Gastrocnemius medialis (tissue), 4 donors: ENCODE data around the gene PRKCQ.

Experiments
- POLR2A ChIP-seq, 2 donors: fragments of 450-650 bp; IDR thresholded peaks; one replicate each; pipeline ENCODE4 v1.6.1; 2017; ENCODE audit warnings: antibody characterized with exemption in 2 of 2, mild to moderate bottlenecking in 2 of 2, moderate library complexity in 2 of 2
- TF ChIP-seq, protein P1 (sequence below), 5 experiments: fragments of 450-650 bp in 3 of 5; fragments of 200-600 bp in 2 of 5; sonication (generic) in 2 of 5; IDR thresholded peaks in 4 of 5; conservative IDR thresholded peaks in 1 of 5; 1 replicate in 4 of 5; 2 replicates in 1 of 5; pipeline ENCODE4 v1.5.1; 2016 to 2019; ENCODE audit warnings: antibody characterized with exemption in 5 of 5, mild to moderate bottlenecking in 3 of 5, moderate library complexity in 3 of 5

GRCh38 chr10:6588845-6589244, 8.8 kb upstream of the PRKCQ start:
- TF ChIP-seq, protein P1, sequence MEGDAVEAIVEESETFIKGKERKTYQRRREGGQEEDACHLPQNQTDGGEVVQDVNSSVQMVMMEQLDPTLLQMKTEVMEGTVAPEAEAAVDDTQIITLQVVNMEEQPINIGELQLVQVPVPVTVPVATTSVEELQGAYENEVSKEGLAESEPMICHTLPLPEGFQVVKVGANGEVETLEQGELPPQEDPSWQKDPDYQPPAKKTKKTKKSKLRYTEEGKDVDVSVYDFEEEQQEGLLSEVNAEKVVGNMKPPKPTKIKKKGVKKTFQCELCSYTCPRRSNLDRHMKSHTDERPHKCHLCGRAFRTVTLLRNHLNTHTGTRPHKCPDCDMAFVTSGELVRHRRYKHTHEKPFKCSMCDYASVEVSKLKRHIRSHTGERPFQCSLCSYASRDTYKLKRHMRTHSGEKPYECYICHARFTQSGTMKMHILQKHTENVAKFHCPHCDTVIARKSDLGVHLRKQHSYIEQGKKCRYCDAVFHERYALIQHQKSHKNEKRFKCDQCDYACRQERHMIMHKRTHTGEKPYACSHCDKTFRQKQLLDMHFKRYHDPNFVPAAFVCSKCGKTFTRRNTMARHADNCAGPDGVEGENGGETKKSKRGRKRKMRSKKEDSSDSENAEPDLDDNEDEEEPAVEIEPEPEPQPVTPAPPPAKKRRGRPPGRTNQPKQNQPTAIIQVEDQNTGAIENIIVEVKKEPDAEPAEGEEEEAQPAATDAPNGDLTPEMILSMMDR (IDR thresholded peaks at IDR 0.05 in 4 of 5, conservative IDR thresholded peaks at IDR 0.05 in 1 of 5), result no peak
- TF ChIP-seq POLR2A (IDR thresholded peaks at IDR 0.05), result no peak
